GM23338 (cell line): ENCODE results near the gene NQO2. TPM values are rescaled to one million over a fixed set of nuclear protein-coding genes. Genes with fewer than 3 reads are reported as not detected.
"Not testable (repeated sequence)": the region's sequence is repeated elsewhere in the genome, so short reads cannot be mapped to it uniquely, and the experiment has no call there.

Source experiments
- ATAC-seq: fragments of 200-7000 bp; cut with Tn5 transposase; 3 replicates; pipeline ENCODE4 v1.9.1; 2020
- DNase-seq: peaks from one replicate; pipeline ENCODE4 v3.0.0-alpha.2; 2015; ENCODE audit warnings: low spot score
- H2AFZ ChIP-seq: fragments of 200-600 bp; sonication (generic); 2 replicates; pipeline ENCODE4 v1.8.0; 2016; ENCODE audit warnings: antibody characterized with exemption, mild to moderate bottlenecking, moderate library complexity
- H3F3A ChIP-seq: fragments of 200-600 bp; sonication (generic); replicated peaks from 2 replicates; pipeline ENCODE4 v1.8.0; 2017; ENCODE audit warnings: antibody characterized with exemption, mixed run types, low read depth
- H3K27ac ChIP-seq: fragments of 200-600 bp; sonication (generic); 2 replicates; pipeline ENCODE4 v1.6.1; 2016; ENCODE audit warnings: low read depth
- H3K27me3 ChIP-seq: fragments of 200-600 bp; sonication (generic); 2 replicates; pipeline ENCODE4 v1.8.0; 2016; ENCODE audit warnings: mild to moderate bottlenecking, mixed run types, moderate library complexity; ENCODE audit not compliant: insufficient read depth
- H3K36me3 ChIP-seq: fragments of 200-600 bp; sonication (generic); 2 replicates; pipeline ENCODE4 v1.8.0; 2016; ENCODE audit warnings: mild to moderate bottlenecking; ENCODE audit not compliant: insufficient read depth
- H3K4me1 ChIP-seq: fragments of 200-600 bp; sonication (generic); 2 replicates; pipeline ENCODE4 v1.8.0; 2016; ENCODE audit warnings: mild to moderate bottlenecking, moderate library complexity; ENCODE audit not compliant: insufficient read depth
- H3K4me2 ChIP-seq: fragments of 200-600 bp; sonication (generic); 2 replicates; pipeline ENCODE4 v1.7.1; 2017; ENCODE audit warnings: mixed run types
- H3K4me3 ChIP-seq: fragments of 200-600 bp; sonication (generic); 2 replicates; pipeline ENCODE4 v1.6.1; 2016; ENCODE audit warnings: mixed run types
- H3K79me2 ChIP-seq: fragments of 200-600 bp; sonication (generic); replicated peaks from 2 replicates; pipeline ENCODE4 v1.8.0; 2017; ENCODE audit warnings: mild to moderate bottlenecking; ENCODE audit not compliant: insufficient read depth
- H3K9me2 ChIP-seq: fragments of 200-600 bp; sonication (generic); 2 replicates; pipeline ENCODE4 v1.8.0; 2017; ENCODE audit not compliant: insufficient read depth
- H4K20me1 ChIP-seq: fragments of 200-600 bp; sonication (generic); replicated peaks from 2 replicates; pipeline ENCODE4 v1.8.0; 2017; ENCODE audit warnings: mild to moderate bottlenecking; ENCODE audit not compliant: insufficient read depth
- H3K27ac Mint-ChIP-seq: 2 replicates; pipeline ENCODE4 v1.8.0; 2020; ENCODE audit warnings: inconsistent platforms, mild to moderate bottlenecking, moderate library complexity, mixed read lengths
- H3K27me3 Mint-ChIP-seq: 3 replicates; pipeline ENCODE4 v1.8.0; 2022; ENCODE audit warnings: low read depth, mild to moderate bottlenecking, moderate library complexity, mixed read lengths, inconsistent platforms; ENCODE audit not compliant: insufficient read depth, poor library complexity
- H3K36me3 Mint-ChIP-seq: 3 replicates; pipeline ENCODE4 v1.8.0; 2021; ENCODE audit warnings: low read depth, mild to moderate bottlenecking, inconsistent platforms, moderate library complexity, mixed read lengths
- H3K4me1 Mint-ChIP-seq: 3 replicates; pipeline ENCODE4 v1.8.0; 2020; ENCODE audit warnings: mild to moderate bottlenecking, inconsistent platforms, mixed read lengths
- H3K4me3 Mint-ChIP-seq: 3 replicates; pipeline ENCODE4 v1.8.0; 2021; ENCODE audit warnings: moderate library complexity, mild to moderate bottlenecking, inconsistent platforms, mixed read lengths
- H3K9me3 Mint-ChIP-seq: 3 replicates; pipeline ENCODE4 v1.8.0; 2020; ENCODE audit warnings: moderate library complexity, mild to moderate bottlenecking, inconsistent platforms, mixed read lengths
- CREB1 ChIP-seq: fragments of 250-450 bp; sonication (Bioruptor Pico); IDR thresholded peaks from 2 replicates; pipeline ENCODE4 v1.5.0; 2020; ENCODE audit warnings: low read depth, mild to moderate bottlenecking, moderate library complexity
- EZH2 ChIP-seq: fragments of 200-600 bp; sonication (generic); IDR thresholded peaks from one replicate; pipeline ENCODE4 v1.8.0; 2017; ENCODE audit warnings: antibody characterized with exemption, mild to moderate bottlenecking, low read depth; ENCODE audit not compliant: unreplicated experiment
- EZH2phosphoT487 ChIP-seq: fragments of 200-600 bp; sonication (generic); IDR thresholded peaks from one replicate; pipeline ENCODE4 v1.8.1; 2018; ENCODE audit warnings: antibody characterized with exemption; ENCODE audit not compliant: unreplicated experiment
- POLR2AphosphoS5 ChIP-seq: IDR thresholded peaks from 2 replicates; pipeline ENCODE4 v1.6.1; 2016; ENCODE audit warnings: antibody characterized with exemption, low read depth
- STAT1 ChIP-seq: IDR thresholded peaks from one replicate; pipeline ENCODE4 v1.6.1; 2016; ENCODE audit warnings: antibody characterized with exemption; ENCODE audit not compliant: unreplicated experiment
- ZNF114 ChIP-seq: fragments of 250-450 bp; sonication (Bioruptor Pico); IDR thresholded peaks from 2 replicates; pipeline ENCODE4 v1.5.0; 2020; ENCODE audit warnings: mild to moderate bottlenecking, moderate library complexity
- ZNF331 ChIP-seq: fragments of 250-450 bp; sonication (Bioruptor Pico); IDR thresholded peaks from 2 replicates; pipeline ENCODE4 v1.5.0; 2020; ENCODE audit warnings: low read depth, mild to moderate bottlenecking, moderate library complexity
- polyA plus RNA-seq: library from polyadenylated mRNA; unstranded; fragments of >200 nt; fragmentation: Nextera tagmentation; extraction: Ambion mirVana; gene quantifications from 2 replicates; pipeline ENCODE4 v1.2.1, GENCODE V29; 2016
- total RNA-seq: library from RNA; depleted of rRNA; stranded (reverse); fragments of >200 nt; shearing (Covaris generic); gene quantifications from 2 replicates; pipeline ENCODE4 v1.2.3, GENCODE V29; 2014
- TF ChIP-seq, protein P1 (sequence below): IDR thresholded peaks from one replicate; pipeline ENCODE4 v1.6.1; 2018; ENCODE audit warnings: antibody characterized with exemption; ENCODE audit not compliant: unreplicated experiment
- TF ChIP-seq, protein P2 (sequence below): IDR thresholded peaks from 2 replicates; pipeline ENCODE4 v1.6.1; 2016; ENCODE audit warnings: antibody characterized with exemption
- TF ChIP-seq, protein P3 (sequence below), 2 experiments: fragments of 200-600 bp in 1 of 2; sonication (generic) in 1 of 2; conservative IDR thresholded peaks; 2 replicates each; pipeline versions ENCODE4 v1.5.1 to v1.6.1; 2016 to 2017; ENCODE audit warnings: antibody characterized with exemption in 2 of 2, low read depth in 2 of 2, mild to moderate bottlenecking in 2 of 2, moderate library complexity in 1 of 2

Gene NQO2
- total and polyA plus RNA-seq, 2 experiments from 2014 or later, result 117 to 173 TPM

DNA sequence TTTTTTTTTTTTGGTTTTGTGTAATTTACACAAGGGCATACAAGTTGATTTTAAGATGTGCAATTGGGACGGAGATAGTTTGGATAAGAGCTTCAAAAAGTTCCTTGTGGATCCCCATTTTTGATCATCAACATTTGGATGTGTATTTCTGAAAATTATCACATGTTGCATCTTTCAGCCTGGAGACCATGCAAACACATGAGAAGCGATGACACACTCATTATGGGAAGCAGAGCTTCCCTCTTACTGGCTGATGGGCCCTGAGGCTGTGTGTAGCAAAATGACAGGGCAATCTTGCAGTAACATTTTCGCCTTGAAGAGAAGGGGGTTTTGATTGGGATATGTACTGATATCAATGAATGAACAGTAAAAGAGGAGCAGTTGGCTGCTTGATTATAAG lies 46.6 kb downstream of the NQO2 start:
- Histone ChIP-seq H3K36me3 (no peaks in the 10 kb centered on the region), H3K9me2 (no peaks in the 10 kb centered on the region), H2AFZ (no peak overlapping the region), H3K4me1 (peaks cover 8% of the 10 kb centered on the region), H4K20me1 (no peaks in the 10 kb centered on the region), H3K27ac (no peak overlapping the region), H3K79me2 (no peaks in the 10 kb centered on the region), H3F3A (0 out of 2 replicates have a peak, but pooled peaks cover 2% of the 10 kb centered on the region), H3K27me3 (no peaks in the 10 kb centered on the region), H3K4me3 (no peak overlapping the region), H3K4me2 (no peak overlapping the region)
- Mint-ChIP-seq H3K4me3 (no peak overlapping the region), H3K4me1 (peaks cover 10% of the 10 kb centered on the region), H3K36me3 (no peaks in the 10 kb centered on the region; the same call in 2 of the 3 replicates), H3K9me3 (no peaks in the 10 kb centered on the region), H3K27ac (no peak overlapping the region), H3K27me3 (peaks cover 2% of the 10 kb centered on the region)
- DNase-seq (no peak), ATAC-seq (no peak)
- TF ChIP-seq EZH2phosphoT487 (no peak), STAT1 (no peak), ZNF114 (CRISPR knock-in tag) (no peak), CREB1 (CRISPR knock-in tag) (no peak), EZH2 (no peak)

DNA sequence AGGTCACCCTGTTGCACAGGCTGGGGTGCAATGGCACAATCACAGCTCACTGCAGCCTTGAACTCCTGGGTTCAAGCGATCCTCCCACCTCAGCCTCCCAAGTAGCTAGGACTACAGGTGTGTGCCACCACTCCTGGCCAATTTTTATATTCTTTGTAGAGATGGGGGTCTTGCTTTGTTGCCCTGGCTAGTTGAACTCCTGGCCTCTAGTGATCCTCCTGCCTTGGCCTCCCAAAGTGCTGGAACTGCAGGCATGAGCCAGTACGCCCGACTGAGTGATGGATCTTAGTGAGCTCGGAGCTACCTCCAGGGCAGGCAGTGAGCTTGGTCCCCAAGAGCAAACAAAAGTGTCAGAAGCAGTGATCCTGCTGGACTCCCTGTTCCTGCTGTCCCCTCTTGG lies 48.3 kb downstream of the NQO2 start:
- H3K4me1 Mint-ChIP-seq, result peaks cover 11% of the 10 kb centered on the region
- H3K27me3 Mint-ChIP-seq, ATAC-seq, H2AFZ ChIP-seq, H3K4me1 ChIP-seq, DNase-seq, H3K79me2 ChIP-seq, H3K27ac ChIP-seq, H3F3A ChIP-seq, H3K36me3 Mint-ChIP-seq, H3K9me3 Mint-ChIP-seq, H3K9me2 ChIP-seq, H4K20me1 ChIP-seq, H3K4me2 ChIP-seq, H3K27ac Mint-ChIP-seq, H3K4me3 Mint-ChIP-seq, H3K27me3 ChIP-seq, H3K36me3 ChIP-seq, H3K4me3 ChIP-seq: not testable (repeated sequence)

GRCh38 chr6:3052481-3053230 lies 53.0 kb downstream of the NQO2 start:
- no peak overlapping the region for H3K27ac ChIP-seq
- H3K79me2 ChIP-seq, result no peaks in the 10 kb centered on the region
- peak overlapping the region; percentile 75; the same call in 1 of the 2 replicates for H2AFZ ChIP-seq
- H3K4me3 ChIP-seq, result peak overlapping the region; percentile 70
- peak overlapping the region; percentile 80 for H3K4me3 Mint-ChIP-seq
- H3K27ac Mint-ChIP-seq, result no peak overlapping the region
- H3K27me3 ChIP-seq, result no peaks in the 10 kb centered on the region
- peaks cover 19% of the 10 kb centered on the region for H3K4me1 ChIP-seq
- ATAC-seq (no peak), DNase-seq (no peak)
- peaks cover 4% of the 10 kb centered on the region; the same call in 1 of the 2 replicates for H3K9me2 ChIP-seq
- H3K9me3 Mint-ChIP-seq, result no peaks in the 10 kb centered on the region
- H3F3A ChIP-seq, result peaks cover 17% of the 10 kb centered on the region
- H4K20me1 ChIP-seq, result no peaks in the 10 kb centered on the region
- peaks cover 26% of the 10 kb centered on the region for H3K27me3 Mint-ChIP-seq
- no peaks in the 10 kb centered on the region for H3K36me3 ChIP-seq
- H3K36me3 Mint-ChIP-seq, result no peaks in the 10 kb centered on the region; the same call in 2 of the 3 replicates
- H3K4me2 ChIP-seq, result peak overlapping the region; percentile 84
- TF ChIP-seq, protein P1, sequence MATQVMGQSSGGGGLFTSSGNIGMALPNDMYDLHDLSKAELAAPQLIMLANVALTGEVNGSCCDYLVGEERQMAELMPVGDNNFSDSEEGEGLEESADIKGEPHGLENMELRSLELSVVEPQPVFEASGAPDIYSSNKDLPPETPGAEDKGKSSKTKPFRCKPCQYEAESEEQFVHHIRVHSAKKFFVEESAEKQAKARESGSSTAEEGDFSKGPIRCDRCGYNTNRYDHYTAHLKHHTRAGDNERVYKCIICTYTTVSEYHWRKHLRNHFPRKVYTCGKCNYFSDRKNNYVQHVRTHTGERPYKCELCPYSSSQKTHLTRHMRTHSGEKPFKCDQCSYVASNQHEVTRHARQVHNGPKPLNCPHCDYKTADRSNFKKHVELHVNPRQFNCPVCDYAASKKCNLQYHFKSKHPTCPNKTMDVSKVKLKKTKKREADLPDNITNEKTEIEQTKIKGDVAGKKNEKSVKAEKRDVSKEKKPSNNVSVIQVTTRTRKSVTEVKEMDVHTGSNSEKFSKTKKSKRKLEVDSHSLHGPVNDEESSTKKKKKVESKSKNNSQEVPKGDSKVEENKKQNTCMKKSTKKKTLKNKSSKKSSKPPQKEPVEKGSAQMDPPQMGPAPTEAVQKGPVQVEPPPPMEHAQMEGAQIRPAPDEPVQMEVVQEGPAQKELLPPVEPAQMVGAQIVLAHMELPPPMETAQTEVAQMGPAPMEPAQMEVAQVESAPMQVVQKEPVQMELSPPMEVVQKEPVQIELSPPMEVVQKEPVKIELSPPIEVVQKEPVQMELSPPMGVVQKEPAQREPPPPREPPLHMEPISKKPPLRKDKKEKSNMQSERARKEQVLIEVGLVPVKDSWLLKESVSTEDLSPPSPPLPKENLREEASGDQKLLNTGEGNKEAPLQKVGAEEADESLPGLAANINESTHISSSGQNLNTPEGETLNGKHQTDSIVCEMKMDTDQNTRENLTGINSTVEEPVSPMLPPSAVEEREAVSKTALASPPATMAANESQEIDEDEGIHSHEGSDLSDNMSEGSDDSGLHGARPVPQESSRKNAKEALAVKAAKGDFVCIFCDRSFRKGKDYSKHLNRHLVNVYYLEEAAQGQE, result no peak
- TF ChIP-seq EZH2, result no peak
- TF ChIP-seq CREB1 (CRISPR knock-in tag), result no peak
- no peak for TF ChIP-seq ZNF331 (CRISPR knock-in tag)
- TF ChIP-seq POLR2AphosphoS5, result no peak
- TF ChIP-seq EZH2phosphoT487, result no peak
- TF ChIP-seq, protein P2, sequence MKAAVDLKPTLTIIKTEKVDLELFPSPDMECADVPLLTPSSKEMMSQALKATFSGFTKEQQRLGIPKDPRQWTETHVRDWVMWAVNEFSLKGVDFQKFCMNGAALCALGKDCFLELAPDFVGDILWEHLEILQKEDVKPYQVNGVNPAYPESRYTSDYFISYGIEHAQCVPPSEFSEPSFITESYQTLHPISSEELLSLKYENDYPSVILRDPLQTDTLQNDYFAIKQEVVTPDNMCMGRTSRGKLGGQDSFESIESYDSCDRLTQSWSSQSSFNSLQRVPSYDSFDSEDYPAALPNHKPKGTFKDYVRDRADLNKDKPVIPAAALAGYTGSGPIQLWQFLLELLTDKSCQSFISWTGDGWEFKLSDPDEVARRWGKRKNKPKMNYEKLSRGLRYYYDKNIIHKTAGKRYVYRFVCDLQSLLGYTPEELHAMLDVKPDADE, result no peak
- TF ChIP-seq, protein P3, sequence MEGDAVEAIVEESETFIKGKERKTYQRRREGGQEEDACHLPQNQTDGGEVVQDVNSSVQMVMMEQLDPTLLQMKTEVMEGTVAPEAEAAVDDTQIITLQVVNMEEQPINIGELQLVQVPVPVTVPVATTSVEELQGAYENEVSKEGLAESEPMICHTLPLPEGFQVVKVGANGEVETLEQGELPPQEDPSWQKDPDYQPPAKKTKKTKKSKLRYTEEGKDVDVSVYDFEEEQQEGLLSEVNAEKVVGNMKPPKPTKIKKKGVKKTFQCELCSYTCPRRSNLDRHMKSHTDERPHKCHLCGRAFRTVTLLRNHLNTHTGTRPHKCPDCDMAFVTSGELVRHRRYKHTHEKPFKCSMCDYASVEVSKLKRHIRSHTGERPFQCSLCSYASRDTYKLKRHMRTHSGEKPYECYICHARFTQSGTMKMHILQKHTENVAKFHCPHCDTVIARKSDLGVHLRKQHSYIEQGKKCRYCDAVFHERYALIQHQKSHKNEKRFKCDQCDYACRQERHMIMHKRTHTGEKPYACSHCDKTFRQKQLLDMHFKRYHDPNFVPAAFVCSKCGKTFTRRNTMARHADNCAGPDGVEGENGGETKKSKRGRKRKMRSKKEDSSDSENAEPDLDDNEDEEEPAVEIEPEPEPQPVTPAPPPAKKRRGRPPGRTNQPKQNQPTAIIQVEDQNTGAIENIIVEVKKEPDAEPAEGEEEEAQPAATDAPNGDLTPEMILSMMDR (conservative IDR thresholded peaks at IDR 0.05; ENCODE audit: low read depth in 2 of 2), result no peak
- peaks cover 32% of the 10 kb centered on the region for H3K4me1 Mint-ChIP-seq
